NCI-H2029 treated with DMSO at 0.1 percent for 48 hours (cell line): ENCODE results near the gene COPE.

ENCODE experiments used
- DNase-seq: peaks from one replicate; lab custom pipeline; 2025; lab: John Stamatoyannopoulos, UW

Gene COPE

DNA sequence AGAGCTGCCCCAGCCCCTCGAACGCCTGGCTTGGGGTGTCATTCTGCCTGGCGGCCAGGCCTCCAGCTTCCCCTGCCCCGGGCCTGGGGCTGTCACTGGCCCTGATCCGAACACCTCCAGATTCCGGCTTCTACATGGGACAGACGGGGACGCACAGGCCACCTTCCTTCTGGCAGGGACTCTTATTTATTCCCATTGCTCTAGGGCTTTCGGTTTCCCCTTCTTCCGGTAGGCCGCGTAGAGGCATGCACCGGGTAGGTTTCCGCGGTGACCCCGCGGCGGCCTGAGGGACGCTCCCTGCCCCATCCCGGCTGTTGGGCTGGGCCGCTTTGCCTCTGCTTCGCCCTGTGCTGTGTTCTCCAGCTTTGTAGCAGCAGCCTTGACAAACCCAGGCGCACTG is 51.4 kb downstream of the COPE start:
- DNase-seq: no peak

DNA sequence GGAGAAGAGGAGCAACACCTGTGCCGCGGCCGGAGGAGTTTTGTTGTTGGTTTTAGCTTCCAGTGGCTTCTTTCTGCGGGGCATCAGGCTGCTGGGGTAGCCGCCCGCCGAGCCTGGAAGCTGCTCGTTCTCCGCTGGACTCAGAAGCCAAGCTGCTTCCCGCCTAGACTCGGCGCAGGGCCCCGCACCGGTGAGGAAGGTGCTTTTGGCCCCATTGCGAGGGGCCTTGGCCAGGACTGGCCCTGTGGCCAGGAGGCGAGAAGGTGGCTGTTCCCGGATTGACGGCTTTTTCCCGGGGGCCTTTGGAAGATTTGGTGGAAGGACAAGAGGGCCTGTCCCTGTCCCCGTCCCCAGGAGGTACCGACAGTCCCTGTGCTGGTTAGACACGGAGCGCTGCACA is 52.0 kb downstream of the COPE start:
- DNase-seq: no peak

GRCh38 chr19:18866800-18867123 is 52.4 kb downstream of the COPE start:
- DNase-seq: no peak

DNA sequence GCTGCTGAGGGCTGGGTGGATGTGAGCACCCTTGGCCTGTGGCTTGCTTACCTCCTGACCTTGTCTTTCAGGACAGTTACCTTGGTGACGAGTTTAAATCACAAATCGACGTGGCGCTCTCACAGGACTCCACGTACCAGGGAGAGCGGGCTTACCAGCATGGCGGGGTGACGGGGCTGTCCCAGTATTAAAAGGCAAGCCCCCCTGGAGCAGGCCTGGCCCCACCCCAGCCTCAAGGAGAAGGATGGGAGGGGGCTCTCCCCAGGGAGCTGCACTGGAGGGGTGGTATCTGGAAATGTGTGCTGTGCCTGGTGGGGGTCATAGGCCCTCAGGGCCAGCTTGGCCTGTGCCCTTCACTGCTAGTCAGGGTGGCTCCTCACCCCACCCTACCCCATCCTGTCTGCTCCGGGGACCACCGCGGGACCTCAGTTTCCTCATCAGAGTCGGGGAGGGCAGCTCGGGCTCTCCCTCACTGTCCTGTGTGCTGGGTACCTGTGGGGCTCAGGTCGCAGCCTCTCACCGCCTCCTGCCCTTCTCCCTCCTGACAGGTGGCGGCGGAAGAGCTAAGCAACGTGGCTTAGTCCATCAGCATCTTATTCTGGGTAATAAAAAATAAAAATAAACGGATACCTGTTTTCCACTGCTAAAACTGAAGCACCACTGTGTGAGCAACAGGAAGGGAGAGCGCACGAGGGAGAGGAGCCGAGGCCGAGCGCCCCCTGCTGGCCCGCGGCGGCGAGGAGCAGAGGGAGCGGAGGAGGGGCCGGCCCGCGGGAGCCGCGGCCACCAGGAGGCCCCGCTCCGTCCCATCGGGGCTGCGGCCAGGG is 53.0 kb downstream of the COPE start:
- no peak for DNase-seq

GRCh38 chr19:18865106-18865972 is 53.8 kb downstream of the COPE start:
- no peak for DNase-seq

GRCh38 chr19:18863843-18864362 is 55.3 kb downstream of the COPE start:
- no peak for DNase-seq

- DNase-seq: no peak
These were observed 56.0 kb downstream of the COPE start for GRCh38 chr19:18862976-18863842.

DNA sequence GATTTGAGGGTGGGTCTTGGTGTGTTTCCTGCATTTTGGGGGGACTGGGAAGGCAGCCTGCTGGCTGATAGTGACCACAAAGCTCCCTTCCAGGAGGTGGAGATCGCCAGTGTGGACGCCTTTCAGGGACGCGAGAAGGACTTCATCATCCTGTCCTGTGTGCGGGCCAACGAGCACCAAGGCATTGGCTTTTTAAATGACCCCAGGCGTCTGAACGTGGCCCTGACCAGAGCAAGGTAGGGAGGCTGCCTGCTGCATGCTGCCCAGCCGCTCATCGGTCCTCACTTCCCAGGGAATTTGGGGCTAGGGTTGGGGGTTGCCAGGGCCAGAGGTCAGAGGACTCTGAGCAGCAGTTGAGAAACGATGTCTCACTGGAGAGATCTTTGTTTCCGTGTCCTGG is 57.3 kb downstream of the COPE start:
- no peak for DNase-seq

DNA sequence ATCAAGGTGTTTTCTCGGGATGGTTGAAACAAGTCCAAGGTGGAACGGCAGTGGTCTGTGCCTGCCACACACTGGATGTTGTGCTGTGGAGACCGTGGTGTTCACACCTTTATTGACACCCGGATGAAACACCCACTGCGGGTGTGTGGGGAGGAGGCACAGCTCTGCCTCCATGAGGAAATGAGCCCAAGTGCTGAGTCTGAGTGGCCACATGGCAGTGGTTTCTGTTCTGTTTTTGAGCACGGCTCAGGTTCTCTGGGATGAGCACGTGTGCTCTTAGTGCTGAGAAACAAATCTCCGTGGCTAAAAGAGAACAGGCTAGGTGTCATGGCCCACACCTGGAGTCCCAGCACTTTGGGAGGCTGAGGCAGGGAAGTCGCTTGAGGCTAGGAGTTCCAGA is 58.0 kb downstream of the COPE start:
- DNase-seq: no peak

DNA sequence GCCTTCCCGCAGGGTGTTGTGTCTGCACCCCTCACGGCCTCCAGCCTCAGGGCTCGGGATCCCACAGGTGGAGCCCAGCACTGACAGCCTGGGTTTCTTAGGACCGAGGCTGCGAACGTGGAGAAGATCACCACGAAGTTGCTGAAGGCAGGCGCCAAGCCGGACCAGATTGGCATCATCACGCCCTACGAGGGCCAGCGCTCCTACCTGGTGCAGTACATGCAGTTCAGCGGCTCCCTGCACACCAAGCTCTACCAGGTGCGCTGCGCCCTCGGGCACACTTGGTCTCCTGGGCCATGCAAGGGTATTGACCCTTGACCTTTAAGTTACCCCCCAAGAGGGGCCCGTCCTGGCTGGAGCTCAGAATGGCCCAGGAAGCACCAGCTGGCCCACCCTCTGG is 58.5 kb downstream of the COPE start:
- no peak for DNase-seq

DNA sequence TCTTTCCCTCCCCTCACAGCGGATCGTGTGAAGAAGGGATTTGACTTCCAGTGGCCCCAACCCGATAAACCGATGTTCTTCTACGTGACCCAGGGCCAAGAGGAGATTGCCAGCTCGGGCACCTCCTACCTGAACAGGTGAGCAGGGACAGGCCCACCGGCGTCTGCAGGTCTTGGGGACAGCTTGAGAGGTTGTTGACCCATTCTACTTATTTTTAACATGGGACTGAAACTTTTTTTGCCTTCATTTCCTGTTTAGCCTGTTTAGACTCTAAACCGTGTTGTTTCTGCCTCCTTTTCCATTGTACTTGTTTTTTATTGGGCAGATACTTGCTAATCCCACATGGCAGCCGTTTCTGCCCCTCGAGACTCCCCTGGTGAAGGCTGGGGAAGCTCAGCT is 58.9 kb downstream of the COPE start:
- DNase-seq: no peak

GRCh38 chr19:18859676-18860301 is 59.4 kb downstream of the COPE start:
- no peak for DNase-seq

DNA sequence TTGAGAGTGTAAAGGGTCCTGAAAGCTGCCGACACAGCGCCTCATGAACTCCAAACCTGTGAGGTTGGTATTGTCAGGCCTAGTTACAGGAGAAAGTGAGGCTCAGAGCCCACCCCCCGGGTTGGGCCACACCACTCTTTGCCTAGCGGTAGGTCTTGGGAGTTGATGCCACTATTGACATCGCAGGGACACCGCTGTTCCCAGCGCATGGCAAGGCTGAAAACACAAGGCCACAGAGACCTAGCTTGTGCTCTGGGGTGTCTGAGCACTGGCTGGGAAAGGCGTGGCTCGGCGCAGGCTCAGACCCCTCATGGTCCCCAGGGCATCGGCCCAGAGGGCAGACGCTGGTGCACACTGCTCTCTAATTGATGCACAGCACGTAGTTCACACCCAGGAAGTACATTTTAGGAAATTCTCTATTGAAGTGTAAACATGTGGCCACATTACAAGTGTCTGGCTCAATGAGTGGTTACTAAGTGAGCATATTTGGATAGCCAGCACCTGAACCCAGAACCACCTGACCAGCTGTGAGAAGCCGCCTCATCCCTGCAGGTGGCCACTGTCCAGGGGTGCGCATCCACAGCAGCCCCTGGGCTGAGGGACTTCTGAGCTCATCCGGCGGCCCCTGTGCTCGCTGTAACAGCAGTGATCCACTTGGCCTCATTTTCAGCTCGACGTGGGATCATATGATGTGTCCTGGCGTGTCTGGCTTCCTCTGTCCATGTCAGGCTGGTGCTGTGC is 60.1 kb downstream of the COPE start:
- no peak for DNase-seq

- DNase-seq: no peak
These were observed 62.0 kb downstream of the COPE start for GRCh38 chr19:18857223-18857622.

DNA sequence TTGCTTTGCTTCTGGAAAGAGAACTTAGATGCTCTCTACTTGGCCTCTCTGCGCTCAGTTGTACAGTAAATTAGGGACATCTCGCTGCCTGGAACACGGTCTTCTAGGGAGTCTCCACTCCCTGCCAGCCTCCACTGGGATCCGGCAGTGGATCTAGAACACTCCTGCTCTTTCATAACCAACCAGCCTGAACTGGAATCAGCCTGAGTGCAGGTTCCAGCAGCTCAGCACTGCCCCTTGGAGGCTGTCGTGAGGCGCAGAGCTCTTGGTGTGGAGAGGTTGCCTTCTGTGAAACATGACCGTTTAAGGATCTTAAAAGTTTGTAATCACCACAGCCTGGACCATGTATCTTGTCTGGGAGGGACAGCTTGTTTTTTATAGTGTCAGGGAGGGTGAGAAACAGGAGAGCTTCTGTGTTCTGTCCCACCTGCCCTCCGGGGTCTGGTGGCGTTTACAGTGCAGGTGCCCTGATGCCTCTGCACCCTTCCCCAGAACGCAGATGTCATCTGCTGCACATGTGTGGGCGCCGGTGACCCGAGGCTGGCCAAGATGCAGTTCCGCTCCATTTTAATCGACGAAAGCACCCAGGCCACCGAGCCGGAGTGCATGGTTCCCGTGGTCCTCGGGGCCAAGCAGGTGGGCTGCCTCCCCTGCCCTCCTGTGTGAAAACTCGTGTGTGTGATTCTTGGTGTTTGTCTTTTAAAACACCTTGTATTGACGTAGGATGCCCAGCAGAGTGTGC is 62.6 kb downstream of the COPE start:
- no peak for DNase-seq

- no peak for DNase-seq
These were observed 63.4 kb downstream of the COPE start for GRCh38 chr19:18855647-18856384.

DNA sequence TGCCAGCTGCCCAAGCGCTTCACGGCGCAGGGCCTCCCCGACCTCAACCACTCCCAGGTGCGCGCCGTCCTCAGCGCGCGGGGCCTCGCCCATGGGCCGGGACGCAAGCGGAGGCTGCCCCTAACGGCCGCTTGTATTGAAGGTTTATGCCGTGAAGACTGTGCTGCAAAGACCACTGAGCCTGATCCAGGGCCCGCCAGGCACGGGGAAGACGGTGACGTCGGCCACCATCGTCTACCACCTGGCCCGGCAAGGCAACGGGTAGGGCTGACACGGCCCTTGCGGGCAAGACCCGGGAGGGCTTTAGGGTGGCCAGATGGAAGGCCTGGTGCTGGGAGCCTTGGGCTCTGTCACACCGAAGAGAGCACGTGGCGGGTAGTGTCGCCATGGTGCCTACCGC is 64.2 kb downstream of the COPE start:
- DNase-seq: no peak

DNA sequence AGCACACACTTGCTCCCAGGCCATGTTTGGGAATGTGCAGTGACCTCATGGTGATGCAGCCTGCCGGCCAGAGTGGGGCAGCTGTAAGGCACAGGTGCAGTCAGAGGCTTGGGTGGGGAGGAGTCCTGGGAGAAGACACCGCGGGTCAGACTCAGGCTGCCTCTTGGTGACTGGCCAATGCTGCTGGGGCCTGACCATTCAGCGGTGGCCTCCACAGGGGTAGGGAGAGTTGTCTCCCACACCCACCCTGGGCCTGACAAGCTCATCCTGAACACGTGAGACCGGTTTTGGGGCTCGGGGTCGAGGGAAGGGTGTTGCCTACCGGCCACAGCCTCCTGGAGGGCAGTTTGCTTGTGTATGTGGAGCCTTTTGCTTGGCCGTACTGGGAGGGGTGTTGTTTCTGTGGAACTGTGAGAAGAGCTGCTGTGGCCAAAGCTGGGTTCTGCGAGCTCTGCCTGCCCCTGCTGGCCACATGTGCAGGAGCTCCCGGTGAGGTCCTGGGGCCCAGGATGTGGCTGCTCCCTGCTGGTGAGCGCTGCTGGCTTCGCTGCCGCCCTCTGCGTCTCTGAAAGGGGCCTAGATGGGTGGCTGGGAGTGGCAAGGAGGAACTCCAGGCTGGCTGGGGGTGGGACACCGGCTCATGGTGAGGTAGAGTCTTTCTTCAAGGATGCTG is 65.3 kb downstream of the COPE start:
- DNase-seq: no peak

- no peak for DNase-seq
These were observed 66.5 kb downstream of the COPE start for GRCh38 chr19:18852648-18853047.
